ENCODE data around the gene TBC1D22A.

DNA sequence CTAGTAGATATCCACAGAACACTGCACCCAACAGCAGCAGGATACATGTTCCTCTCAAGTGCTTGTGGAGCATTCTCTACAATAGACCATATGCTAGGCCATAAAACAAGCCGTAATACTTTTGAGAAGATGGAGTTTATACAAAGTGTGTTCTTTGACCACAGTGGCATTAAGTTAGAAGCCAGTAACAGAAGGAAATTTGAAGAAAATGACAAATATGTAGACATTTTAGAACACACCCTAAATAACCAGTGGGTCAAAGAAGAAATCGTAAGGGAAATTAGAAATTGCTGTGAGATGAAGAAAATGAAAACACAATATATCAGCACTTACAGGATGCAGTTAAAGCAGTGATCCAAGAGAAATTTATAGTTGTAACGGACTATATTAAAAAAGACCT is 163.4 kb downstream of the TBC1D22A start:
- no peak for TF ChIP-seq FOS (IDR thresholded peaks at IDR 0.05; ENCODE audit: borderline replicate concordance, insufficient read depth, low read length)
- TF ChIP-seq CTCF (IDR thresholded peaks at IDR 0.05; ENCODE audit: extremely low read depth in 1 of 2, insufficient read depth in 1 of 2, low read depth in 1 of 2, low read length in 2 of 2), result no peak
- TF ChIP-seq JUN (IDR thresholded peaks at IDR 0.05; ENCODE audit: borderline replicate concordance, insufficient read depth, insufficient read length, low read depth), result no peak
- no peak for TF ChIP-seq EZH2 (IDR thresholded peaks at IDR 0.05; ENCODE audit: borderline replicate concordance, low read depth, low read length, severe bottlenecking)
- TF ChIP-seq POLR2AphosphoS5 (IDR thresholded peaks at IDR 0.05; ENCODE audit: insufficient read depth, low read depth, low read length), result no peak
- TF ChIP-seq POLR2A (IDR thresholded peaks at IDR 0.05; ENCODE audit: low read depth, low read length), result no peak
- TF ChIP-seq MYC (IDR thresholded peaks at IDR 0.05; ENCODE audit: low read depth, low read length), result no peak
- no peak for TF ChIP-seq GATA2 (IDR thresholded peaks at IDR 0.05; ENCODE audit: insufficient read depth, insufficient read length, low read depth, low read length)
- TF ChIP-seq MAX (IDR thresholded peaks at IDR 0.05; ENCODE audit: insufficient read depth, insufficient read length), result no peak
